SKM-1 treated with dmso at 0.1 percent for 144 hours (cell line): ENCODE results near the gene TEAD1.

ENCODE experiments used
- DNase-seq: peaks from one replicate; lab custom pipeline; 2025; ENCODE audit not compliant: unreplicated experiment; lab: John Stamatoyannopoulos, UW

Gene TEAD1

DNA sequence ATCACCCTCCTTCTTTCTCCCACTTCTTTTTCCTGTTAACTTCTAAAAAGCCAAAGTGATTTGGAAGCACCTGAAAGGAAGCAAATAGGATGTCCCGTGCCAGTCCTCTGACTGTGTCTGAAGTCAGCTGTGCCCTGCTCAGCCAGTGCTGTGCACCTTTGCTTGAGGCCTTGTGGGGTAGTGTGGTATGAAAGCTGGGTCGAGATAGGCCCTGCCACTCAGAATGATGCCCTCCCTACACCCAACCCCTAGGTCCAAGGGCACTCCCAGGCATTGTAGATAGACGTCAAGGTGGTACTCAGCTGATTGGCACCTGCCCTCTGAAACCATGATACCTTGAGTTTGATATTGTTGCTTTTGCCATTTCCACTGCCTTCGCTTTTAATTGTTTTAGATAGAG lies 251.3 kb downstream of the TEAD1 start:
- no peak for DNase-seq

DNA sequence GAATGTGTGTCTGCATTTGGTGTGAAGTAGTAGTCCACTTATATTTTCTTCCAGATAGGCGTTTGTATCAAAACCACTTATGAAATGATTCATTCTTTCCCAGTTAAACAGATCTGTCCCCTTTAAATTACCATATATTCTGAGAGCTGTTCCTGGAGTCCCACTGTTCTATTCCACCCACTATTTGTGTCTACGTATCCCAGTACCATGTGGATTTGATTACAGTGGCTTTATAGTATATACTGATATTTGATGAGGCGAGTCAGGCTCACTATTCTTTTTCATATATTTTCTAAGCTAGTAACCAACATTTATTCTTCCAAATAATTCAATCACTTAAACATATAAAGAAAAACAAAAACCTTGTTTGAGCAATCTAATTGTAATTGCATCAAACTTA lies 253.0 kb downstream of the TEAD1 start:
- no peak for DNase-seq

DNA sequence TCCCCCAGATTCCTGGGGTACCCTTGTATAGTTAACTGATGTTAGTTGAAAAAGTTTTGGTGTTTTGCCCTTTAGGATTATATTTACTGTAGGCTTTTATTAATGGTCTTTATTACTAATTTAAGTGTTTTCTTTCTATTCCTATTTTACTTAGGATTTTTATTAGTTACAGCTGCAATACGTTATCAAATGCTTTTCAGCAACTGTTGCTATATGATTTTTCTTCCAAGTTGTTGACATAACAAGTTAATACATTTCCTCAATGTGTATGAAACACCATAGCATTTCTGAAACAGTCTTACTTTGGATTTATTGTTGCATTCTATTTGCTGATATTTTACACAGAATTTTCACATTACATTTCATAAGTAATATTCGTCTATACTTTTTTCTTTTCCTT lies 253.7 kb downstream of the TEAD1 start:
- DNase-seq, result no peak

DNA sequence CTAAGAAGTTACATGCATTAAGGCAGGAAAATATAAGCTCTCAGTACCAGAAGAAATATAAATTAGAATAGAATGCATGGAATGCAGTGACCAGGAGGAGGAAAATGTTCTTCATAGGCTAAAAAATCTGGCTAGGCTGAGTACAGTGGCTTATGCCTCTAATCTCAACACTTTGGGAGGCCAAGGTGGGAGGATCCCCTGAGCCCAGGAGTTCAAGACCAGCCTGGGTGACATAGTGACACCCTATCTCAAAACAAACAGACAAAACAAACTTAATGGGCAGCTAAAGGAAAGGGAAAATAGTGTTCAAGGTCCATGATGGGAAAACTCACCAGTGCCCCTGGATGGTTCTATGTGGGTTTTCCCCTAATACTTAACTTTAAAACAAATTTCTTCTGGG lies 256.6 kb downstream of the TEAD1 start:
- no peak for DNase-seq

DNA sequence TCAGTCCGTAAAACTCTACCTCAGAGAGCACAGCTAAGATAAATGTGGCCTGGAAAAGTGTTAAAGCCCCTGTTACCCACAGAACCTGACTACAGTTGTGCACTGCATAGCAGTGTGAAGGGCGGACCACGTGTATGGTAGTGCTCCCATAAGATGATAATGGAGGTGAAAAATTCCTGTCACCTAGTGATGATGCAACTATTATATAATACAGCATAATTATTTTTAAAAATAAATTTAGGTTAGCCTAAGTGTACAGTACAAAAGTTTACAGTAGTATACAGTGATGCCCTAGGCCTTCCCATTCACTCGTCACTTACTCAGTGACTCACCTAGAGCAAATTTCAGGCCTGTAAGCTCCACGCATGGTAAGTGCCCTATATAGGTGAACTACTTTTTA lies 258.3 kb downstream of the TEAD1 start:
- DNase-seq, result no peak

DNA sequence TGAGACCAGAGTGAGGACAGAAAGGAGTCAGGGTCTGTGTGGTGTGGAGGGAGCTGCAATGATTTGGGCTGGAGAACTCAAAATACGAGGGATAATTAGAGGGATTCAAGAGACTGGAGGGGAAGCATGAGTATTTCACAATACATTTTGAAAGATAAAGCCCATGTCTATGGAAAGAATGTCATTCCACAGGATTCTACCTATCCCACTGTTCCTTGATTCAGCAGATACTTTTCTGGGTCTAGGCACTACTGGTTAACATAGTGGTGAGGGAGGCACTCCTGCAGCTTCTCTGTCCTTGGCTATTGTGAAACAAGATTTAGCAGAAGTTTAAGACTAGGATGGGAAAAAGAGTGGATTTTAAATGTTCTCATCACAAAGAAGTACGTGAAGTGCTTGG lies 262.0 kb downstream of the TEAD1 start:
- DNase-seq, result no peak

DNA sequence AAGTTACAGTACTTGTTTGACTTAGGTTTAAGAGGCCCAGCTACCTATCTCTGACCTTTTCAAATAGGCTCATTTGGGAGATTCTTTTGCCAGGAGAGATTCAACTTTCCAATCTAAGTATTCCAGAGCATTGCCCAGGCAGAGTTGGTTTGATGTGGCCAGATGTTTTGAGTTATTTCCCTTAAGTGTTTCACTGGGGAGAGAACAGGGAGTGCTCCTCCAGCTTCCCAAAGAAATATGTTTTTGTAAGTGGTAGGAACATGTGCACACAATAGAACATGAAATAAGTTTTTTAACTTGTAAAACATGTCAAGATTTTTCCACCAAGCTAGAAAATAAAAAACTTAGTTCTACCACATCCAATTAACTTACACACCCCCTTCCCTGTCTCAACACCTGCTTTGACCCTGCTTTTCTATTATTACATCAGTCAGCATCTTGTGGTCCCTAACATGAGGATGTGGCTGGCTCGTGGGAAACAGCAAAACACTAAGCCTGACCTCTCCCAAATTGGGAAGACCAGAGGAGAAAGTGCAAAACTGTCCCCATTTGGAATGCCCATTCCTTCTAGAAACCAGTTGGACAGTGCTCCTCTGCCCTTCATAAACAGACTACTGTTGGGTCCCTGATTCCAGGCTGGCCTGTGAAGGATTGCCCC lies 264.5 kb downstream of the TEAD1 start:
- DNase-seq, result no peak

DNA sequence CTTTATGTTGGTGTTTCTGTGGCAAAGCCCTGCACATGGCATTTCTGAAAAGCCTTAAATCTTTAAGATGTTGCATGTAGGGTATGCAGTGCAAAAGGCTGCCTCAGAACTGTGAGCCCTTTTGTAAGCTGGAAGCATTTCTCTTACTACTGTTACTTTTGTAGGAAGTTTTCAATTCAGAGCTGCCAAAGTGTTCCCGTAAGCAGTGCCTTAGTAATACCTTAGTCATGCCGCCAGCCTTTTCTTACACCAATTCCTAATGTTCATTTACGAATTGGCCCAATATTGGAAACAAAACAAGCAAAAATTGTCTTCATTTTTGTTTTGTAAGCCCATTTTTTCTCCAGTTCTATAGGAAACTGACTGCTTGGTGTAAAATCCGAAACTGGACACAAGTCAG lies 267.4 kb downstream of the TEAD1 start:
- DNase-seq, result no peak

DNA sequence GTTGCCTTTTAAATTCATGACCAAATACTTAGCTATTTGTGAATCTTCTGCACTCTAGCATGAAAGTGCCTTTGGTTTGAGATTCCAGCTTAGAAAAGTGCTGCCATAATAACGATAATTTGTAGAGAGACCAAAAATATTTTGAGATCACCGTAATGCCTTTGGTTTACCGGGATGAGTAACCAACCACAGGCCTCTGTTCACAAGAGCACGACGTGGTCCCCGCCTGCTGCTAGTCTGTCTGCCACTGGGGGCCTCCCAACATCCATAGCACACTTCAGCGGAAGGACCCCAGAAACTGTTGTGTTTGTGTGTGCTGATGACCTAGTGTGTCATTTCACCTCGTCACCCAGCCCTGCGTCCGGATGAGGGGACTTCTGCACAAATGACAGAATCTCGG lies 267.9 kb downstream of the TEAD1 start:
- no peak for DNase-seq

DNA sequence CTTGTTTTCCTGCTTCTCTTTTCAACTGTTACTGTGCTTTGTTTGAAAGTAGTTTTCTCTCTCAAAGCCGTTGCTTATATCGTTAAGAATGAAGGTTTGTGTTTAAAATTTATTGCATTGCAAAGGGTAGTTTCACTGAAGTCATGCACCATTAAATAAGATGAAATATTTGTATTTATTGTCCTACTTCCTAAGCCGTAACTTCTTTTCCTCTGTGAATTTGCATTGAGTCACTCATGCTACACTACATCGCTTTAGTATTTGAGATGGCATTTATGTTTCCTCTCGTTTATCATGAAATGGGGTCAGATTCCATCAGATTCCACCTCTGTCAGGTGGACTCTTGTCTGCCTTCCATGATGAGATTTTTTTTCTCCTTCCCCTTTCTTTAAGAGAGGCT lies 269.1 kb downstream of the TEAD1 start:
- no peak for DNase-seq

DNA sequence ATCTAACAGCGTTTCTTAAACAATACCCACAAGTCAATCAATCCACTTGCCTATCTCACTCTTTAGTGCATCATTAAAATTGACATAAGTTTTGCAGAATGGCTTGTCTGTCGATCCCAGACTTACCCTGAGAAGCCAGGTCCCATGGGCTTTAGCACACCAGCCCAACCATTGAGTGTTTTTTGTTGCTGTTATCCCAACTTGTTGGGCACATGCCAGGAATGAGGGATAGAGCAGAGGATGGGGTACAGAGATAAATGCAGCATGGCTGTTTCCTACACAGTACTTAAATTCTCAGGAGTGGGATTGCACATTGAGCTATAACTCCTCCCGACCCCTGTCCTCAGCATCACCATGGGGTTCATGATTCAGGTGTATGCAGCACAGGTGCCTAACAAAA lies 270.7 kb downstream of the TEAD1 start:
- DNase-seq, result no peak

DNA sequence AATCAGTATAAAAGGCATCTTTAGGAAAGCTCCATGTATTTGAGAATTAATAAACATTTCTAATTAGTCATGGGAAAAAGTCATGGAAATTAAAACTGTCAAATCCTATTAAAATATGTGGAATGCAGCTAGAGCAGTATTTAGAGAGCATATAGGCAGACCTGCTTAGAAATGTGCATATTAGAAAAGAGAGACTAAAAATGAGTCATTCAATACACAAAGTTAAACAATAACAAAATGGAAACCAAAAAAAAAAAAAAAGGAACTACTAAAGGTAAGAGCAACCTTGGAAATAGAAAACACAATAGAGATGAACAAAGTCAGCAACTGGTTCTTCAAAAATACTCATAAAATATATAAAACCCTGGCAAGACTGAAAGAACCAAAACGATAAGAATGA lies 275.2 kb downstream of the TEAD1 start:
- no peak for DNase-seq

DNA sequence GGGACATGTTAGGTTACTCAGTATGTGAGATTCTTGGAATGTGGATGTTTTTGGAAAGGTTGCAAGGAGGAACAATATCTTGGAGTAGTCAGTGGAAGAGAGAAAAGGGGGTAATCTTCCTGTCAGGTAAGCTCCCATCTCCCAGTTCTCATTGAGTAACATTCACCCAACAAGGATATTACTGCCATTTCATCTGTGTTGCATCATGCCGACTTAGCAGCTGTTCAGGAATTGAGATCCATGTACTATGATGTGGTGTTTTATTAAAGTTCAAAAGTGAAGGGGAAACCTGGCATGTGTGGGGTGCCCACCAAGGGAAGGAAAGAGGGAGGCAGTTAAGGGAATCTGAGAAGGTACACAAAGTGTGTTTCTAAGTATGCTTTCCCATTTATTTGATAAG lies 276.4 kb downstream of the TEAD1 start:
- no peak for DNase-seq

DNA sequence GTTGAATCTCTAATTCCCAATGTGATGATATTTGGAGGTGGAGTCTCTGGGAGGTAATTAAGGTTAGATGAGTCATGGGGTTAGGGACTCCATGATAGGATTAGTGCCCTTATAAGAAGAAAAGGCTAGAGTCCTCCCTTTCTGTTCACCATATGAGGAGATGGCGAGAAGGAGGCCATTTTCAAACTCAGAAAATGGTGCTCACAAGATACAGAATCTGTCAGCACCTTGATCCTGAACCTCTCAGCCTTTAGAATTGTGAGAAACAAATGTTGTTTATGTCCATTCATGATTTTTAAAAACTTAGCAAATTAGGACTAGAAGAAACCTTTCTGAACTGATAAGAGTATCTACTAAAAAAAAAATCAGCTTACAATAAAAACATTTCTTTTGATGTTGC lies 277.2 kb downstream of the TEAD1 start:
- no peak for DNase-seq

DNA sequence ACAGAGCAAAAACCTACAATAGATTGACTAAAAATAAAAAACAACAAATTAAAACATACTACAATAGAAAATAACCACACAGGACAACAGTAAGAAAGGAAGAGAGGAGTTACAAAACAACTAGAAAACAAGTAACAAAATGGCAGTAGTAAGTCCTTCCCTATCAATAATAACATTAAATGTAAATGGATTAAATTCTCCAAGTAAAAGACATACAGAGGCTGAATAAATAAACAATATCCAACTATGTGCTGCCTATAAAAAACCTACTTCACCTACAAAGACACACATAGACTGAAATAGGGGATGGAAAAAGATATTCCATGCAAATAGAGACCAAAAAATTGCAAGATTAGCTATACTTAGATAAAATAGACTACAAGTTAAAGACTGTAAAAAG lies 277.9 kb downstream of the TEAD1 start:
- DNase-seq, result no peak

DNA sequence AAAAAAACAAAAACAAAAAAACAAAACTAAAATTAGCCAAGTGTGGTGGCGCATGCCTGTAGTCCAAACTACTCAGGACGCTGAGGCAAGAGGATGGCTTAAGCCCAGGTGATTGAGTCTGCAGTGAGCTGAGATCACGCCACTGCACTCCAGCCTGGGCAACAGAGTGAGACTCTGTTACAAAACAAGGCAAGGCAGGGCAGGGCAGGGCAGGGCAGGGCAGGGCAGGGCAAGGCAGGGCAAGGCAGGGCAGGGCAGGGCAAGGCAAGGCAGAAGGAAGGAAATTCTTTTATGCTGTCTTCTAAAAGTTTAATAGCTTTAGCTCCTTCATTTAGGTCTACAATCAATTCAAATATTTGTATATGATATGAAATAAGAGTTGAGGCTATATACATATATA lies 284.8 kb downstream of the TEAD1 start:
- DNase-seq, result no peak

DNA sequence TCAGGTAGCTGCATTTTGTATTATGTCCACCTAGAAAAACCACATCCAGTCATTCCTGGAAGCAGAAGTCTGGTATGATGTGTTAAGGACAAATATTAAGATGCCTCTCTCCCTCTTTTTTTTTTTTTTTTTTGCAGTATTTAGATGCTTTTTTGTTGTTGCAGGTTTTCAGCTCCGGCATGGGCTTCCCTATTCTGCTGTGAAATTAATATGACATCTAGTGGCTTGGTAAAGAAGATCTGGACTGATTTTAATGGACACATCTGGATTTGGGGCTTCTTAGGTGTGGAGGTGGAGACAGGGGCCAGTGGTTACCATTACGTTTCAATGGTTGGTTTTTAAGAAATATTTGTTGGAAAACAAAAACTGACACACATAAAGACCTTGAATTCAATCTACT lies 287.4 kb downstream of the TEAD1 start:
- no peak for DNase-seq

DNA sequence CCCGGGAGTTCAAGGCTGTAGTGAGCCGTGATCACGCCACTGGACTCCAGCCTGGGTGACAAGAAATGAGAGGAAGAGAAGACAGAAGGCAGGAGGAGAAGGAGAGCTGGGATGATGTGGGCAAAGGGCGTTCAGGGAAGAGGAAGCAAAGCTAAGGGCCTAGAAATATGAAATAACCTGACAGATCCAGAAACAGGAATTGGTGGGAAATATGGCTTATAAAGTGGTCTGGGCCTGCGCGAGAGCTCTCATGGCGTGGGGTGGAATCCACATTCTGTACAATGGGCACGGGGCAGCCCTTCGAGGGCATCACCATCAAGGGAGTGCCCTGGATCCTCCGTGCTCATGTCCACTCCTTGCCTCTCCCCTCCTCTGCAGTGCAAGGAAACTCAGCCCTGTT lies 288.1 kb downstream of the TEAD1 start:
- no peak for DNase-seq

DNA sequence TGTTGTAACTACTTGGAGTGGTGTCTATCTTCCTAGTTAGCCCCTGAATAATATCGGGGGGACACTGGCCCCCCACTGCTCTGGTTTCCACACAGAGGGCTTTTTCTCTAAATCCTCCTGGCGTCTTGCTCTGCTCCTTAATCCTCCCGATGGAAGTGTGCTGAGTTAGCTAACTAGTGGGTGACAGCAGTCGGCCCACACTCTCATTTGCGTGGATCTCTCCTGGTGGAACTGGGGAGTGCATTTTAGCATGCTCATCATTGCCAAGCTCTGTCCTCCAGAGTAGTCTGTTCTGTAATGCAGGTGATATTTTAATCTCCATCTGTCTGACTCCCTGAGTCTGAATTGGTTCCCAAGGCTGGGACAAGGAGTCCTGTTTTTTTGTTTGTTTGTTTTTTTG lies 288.8 kb downstream of the TEAD1 start:
- no peak for DNase-seq

DNA sequence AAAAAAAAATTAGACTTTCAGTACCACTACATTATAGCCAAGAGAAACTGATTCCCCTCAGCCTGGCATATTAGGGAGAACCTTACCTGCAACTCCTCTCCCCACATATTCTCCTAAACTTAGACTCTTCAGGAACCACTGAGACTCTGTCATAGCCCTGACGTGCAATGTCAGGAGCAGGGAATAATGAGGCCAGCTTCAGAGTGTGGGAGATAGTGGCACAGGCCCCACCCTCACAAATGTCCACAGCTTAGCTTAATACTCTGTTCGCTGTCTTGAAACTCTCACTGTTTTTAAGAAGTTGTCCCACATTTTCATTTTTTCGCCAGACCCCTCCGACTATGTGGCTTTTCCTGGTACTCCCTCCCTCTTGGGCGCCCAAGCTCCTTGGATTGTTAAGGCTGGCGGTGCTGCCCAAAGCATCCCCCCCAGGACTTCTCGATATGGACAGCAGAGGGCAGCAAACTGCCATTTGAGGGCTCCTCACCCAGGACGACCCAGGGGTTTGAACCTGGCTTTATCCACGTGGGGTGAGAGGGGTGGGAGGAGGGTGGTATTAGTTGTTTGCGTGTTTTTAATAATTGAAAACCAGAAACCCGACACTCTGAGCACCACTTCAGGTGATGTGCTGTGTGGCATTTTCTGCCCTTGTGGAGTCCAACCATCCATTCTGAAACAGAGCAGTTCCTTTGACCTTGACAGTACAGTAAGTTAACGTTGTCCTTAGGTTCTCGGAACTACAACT lies 289.7 kb downstream of the TEAD1 start:
- peak; percentile 46 for DNase-seq

DNA sequence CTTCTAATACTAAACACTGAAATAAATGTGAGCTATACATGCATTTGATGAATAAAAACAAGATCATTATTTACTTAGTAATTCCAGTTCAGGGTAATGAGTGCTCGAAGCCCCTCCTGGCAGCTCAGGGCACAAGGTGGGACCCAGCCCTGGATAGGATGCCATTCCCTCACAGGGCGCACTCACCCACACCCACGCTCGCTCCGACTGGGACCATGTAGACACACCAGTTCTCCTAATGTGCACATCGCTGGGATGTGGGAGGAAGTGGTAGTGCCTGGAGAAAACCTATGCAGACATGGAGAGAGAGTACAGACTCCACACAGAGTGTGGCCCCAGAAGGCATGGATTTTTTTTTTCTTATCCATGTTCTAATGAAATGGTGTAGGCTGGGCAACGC lies 290.4 kb downstream of the TEAD1 start:
- DNase-seq, result no peak

DNA sequence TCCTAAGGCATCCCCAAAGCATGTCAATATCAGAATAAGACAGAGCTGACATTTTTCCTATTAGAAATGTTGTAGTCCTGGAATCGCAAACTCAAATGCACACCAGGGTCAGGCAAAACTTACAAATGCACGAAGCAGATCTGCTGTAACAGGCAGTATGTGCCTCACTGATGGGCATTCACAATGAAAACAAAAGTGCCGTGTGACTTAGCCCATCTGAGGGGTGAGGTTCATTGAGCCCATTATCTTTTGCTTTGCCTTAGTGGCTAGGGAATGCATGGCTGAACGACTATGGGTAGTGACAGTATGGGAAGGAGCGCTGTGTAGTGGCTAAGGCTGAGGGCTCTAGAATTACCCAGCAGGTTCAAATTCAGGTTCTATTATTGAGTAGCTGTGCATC lies 291.8 kb downstream of the TEAD1 start:
- DNase-seq, result no peak

DNA sequence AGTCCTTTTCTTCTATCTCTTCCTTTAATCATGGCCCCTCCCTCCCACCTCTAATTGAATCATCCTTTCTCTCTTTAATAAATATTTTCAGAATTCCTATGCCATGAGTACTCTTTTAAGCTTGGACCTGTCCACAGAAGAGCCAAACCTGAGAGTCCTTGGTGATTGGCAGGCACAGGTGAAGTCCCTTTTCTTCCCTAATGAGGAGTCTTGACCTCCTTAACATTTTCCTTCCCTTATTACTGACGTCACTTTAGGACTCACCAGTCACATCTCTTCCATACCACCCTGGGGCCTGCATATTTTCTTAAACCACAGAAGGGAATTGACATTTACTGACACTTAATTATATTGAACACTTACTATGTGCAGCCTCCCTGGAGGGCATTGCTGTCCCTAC lies 293.9 kb downstream of the TEAD1 start:
- no peak for DNase-seq
